Measurements from ENCODE around the gene FGD5.

DNA sequence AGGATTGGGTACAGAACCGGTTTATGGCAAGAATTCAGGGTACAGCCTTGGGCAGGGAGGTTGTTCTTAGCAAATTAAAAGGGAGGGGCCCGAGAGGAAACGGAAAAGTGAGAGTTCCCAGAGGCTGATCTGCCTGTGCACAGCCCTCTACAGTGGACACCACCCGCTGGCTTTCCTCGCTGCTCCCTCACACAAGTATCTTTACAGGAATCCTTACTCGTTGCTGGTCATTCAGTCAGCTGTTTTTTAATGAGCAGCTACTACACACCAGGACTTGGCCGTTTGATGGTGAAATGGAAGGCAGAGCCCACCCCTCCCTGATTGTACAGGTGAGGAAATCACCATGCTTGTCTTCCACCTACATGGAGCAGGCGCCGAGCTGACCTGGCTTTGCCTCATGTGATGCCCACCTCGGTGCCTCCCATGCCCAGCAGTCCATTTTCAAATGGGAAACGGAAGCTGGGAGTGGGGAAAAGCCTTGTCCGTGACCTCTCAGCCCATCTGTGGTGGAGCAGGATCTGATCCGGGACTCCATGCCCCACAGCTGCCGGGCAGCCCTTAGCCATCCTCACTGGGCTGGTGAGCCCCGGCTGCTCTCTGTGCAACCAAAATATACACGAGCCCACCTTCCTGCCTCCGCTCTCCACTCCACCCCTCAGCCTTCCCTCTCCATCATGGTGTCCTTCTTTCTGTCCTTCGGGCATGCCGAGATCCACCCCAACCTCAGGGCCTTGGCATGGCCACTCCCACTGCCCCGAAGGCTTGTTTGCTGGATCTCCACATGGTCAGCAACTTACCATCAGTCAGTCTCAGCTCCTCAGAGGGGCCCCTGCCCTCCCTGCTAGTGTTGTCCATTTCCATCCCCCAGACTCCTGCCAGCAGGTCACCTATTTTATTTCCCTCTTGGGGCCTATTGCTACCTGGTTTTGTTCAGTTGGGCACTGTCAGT is 33.3 kb upstream of the FGD5 start:
- TF ChIP-seq, protein P1, sequence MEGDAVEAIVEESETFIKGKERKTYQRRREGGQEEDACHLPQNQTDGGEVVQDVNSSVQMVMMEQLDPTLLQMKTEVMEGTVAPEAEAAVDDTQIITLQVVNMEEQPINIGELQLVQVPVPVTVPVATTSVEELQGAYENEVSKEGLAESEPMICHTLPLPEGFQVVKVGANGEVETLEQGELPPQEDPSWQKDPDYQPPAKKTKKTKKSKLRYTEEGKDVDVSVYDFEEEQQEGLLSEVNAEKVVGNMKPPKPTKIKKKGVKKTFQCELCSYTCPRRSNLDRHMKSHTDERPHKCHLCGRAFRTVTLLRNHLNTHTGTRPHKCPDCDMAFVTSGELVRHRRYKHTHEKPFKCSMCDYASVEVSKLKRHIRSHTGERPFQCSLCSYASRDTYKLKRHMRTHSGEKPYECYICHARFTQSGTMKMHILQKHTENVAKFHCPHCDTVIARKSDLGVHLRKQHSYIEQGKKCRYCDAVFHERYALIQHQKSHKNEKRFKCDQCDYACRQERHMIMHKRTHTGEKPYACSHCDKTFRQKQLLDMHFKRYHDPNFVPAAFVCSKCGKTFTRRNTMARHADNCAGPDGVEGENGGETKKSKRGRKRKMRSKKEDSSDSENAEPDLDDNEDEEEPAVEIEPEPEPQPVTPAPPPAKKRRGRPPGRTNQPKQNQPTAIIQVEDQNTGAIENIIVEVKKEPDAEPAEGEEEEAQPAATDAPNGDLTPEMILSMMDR (IDR thresholded peaks at IDR 0.05), result no peak
- TF ChIP-seq EZH2 (IDR thresholded peaks at IDR 0.05; ENCODE audit: borderline replicate concordance, insufficient read depth, low read depth, low read length, poor library complexity, severe bottlenecking), result no peak
